IgD-negative memory B cell (primary cell): ENCODE results near the gene ROR2. TPM values are rescaled to one million over a fixed set of nuclear protein-coding genes. Genes with fewer than 3 reads are reported as not detected.

ENCODE experiments used
- H3K27ac Mint-ChIP-seq, 3 donors: one replicate each; pipeline ENCODE4 v1.8.0; 2020 to 2022; ENCODE audit warnings: mild to moderate bottlenecking in 3 of 3, mixed read lengths in 3 of 3, moderate library complexity in 1 of 3
- H3K27me3 Mint-ChIP-seq: one replicate; pipeline ENCODE4 v1.8.0; 2021; ENCODE audit warnings: mixed read lengths
- H3K36me3 Mint-ChIP-seq: one replicate; pipeline ENCODE4 v1.8.0; 2020; ENCODE audit warnings: mild to moderate bottlenecking, mixed read lengths
- H3K4me1 Mint-ChIP-seq, 3 donors: one replicate each; pipeline ENCODE4 v1.8.0; 2020 to 2022; ENCODE audit warnings: mixed read lengths in 3 of 3, mild to moderate bottlenecking in 1 of 3
- H3K4me3 Mint-ChIP-seq, 4 donors: one replicate each; pipeline ENCODE4 v1.8.0; 2020 to 2022; ENCODE audit warnings: mild to moderate bottlenecking in 4 of 4, mixed read lengths in 4 of 4, moderate library complexity in 3 of 4
- H3K9me3 Mint-ChIP-seq, 3 donors: one replicate each; pipeline ENCODE4 v1.8.0; 2020 to 2021; ENCODE audit warnings: mixed read lengths in 3 of 3, mild to moderate bottlenecking in 1 of 3
- polyA plus RNA-seq: library from polyadenylated mRNA; unstranded; fragments of 300-500 nt; fragmentation: Illumina TruSeq; gene quantifications from one replicate; pipeline ENCODE4 v1.2.3, GENCODE V29; 2021

Gene ROR2
- polyA plus RNA-seq, 1 donor from 2014 or later = not detected

- Mint-ChIP-seq H3K27me3 (peaks cover 5% of the 10 kb centered on the region), H3K4me3 (no peak overlapping the region), H3K36me3 (peaks cover 3% of the 10 kb centered on the region), H3K27ac (no peak overlapping the region), H3K4me1 (no peaks in the 10 kb centered on the region), H3K9me3 (peaks cover 0 to 7% (median 3%) of the 10 kb centered on the region in 3 donors)
Measured at GRCh38 chr9:91960367-91960766, 10.3 kb upstream of the ROR2 start.

GRCh38 chr9:91958174-91958573 lies 8.1 kb upstream of the ROR2 start:
- H3K27ac Mint-ChIP-seq = no peak overlapping the region
- H3K4me1 Mint-ChIP-seq = no peaks in the 10 kb centered on the region

GRCh38 chr9:91954841-91955471 lies 4.9 kb upstream of the ROR2 start:
- Mint-ChIP-seq H3K4me1 (peaks cover 0 to 6% (median 4%) of the 10 kb centered on the region in 3 donors), H3K36me3 (no peaks in the 10 kb centered on the region), H3K9me3 (peaks cover under 1 to 3% (median 2%) of the 10 kb centered on the region in 3 donors), H3K27ac (no peak overlapping the region), H3K27me3 (peaks cover 34% of the 10 kb centered on the region), H3K4me3 (no peak overlapping the region)

More at GRCh38 chr9:91958174-91958573, 8.1 kb upstream of the ROR2 start:
- peaks cover 2 to 7% (median 3%) of the 10 kb centered on the region in 3 donors for H3K9me3 Mint-ChIP-seq
- H3K36me3 Mint-ChIP-seq = peaks cover under 1% of the 10 kb centered on the region
- peaks cover 14% of the 10 kb centered on the region for H3K27me3 Mint-ChIP-seq
- H3K4me3 Mint-ChIP-seq = no peak overlapping the region

GRCh38 chr9:91953718-91954117 lies 3.7 kb upstream of the ROR2 start:
- no peak overlapping the region for H3K4me3 Mint-ChIP-seq
- peaks cover 0 to 3% (median 2%) of the 10 kb centered on the region in 3 donors for H3K9me3 Mint-ChIP-seq
- H3K4me1 Mint-ChIP-seq = peaks cover 0 to 6% (median 4%) of the 10 kb centered on the region in 3 donors
- H3K27ac Mint-ChIP-seq = no peak overlapping the region
- H3K36me3 Mint-ChIP-seq = no peaks in the 10 kb centered on the region
- peaks cover 34% of the 10 kb centered on the region for H3K27me3 Mint-ChIP-seq

GRCh38 chr9:91951944-91952520 lies 2.0 kb upstream of the ROR2 start:
- no peak overlapping the region for H3K27ac Mint-ChIP-seq
- H3K4me3 Mint-ChIP-seq = peak overlapping the region in 1 of 4 donors; percentile 17
- H3K9me3 Mint-ChIP-seq = peaks cover 0 to 3% (median 2%) of the 10 kb centered on the region in 3 donors
- peaks cover 42% of the 10 kb centered on the region for H3K27me3 Mint-ChIP-seq
- H3K36me3 Mint-ChIP-seq = no peaks in the 10 kb centered on the region
- peaks cover 2 to 6% (median 4%) of the 10 kb centered on the region in 3 donors for H3K4me1 Mint-ChIP-seq

- no peaks in the 10 kb centered on the region for H3K36me3 Mint-ChIP-seq
- H3K4me3 Mint-ChIP-seq = peak overlapping the region in 2 of 4 donors; percentile 45 to 63
- no peak overlapping the region for H3K27ac Mint-ChIP-seq
Measured at GRCh38 chr9:91949392-91949945, 559 bp downstream of the ROR2 start.

GRCh38 chr9:91948597-91949391 lies 1.2 kb downstream of the ROR2 start:
- H3K9me3 Mint-ChIP-seq = peaks cover 0 to 3% (median 0%) of the 10 kb centered on the region in 3 donors
- H3K36me3 Mint-ChIP-seq = no peaks in the 10 kb centered on the region
- H3K27me3 Mint-ChIP-seq = peaks cover 40% of the 10 kb centered on the region
- H3K27ac Mint-ChIP-seq = no peak overlapping the region
- H3K4me1 Mint-ChIP-seq = peaks cover 2 to 6% (median 4%) of the 10 kb centered on the region in 3 donors
- H3K4me3 Mint-ChIP-seq = peak overlapping the region in 1 of 4 donors; percentile 89

More at GRCh38 chr9:91949392-91949945, 559 bp downstream of the ROR2 start:
- peaks cover 2 to 6% (median 4%) of the 10 kb centered on the region in 3 donors for H3K4me1 Mint-ChIP-seq
- H3K9me3 Mint-ChIP-seq = peaks cover 0 to 3% (median 2%) of the 10 kb centered on the region in 3 donors
- peaks cover 42% of the 10 kb centered on the region for H3K27me3 Mint-ChIP-seq

GRCh38 chr9:91948101-91948596 lies 1.9 kb downstream of the ROR2 start:
- peaks cover 2 to 6% (median 4%) of the 10 kb centered on the region in 3 donors for H3K4me1 Mint-ChIP-seq
- H3K9me3 Mint-ChIP-seq = peaks cover 0 to 3% (median 0%) of the 10 kb centered on the region in 3 donors
- no peak overlapping the region for H3K27ac Mint-ChIP-seq
- no peaks in the 10 kb centered on the region for H3K36me3 Mint-ChIP-seq
- peak overlapping the region in 1 of 4 donors; percentile 89 for H3K4me3 Mint-ChIP-seq
- peaks cover 40% of the 10 kb centered on the region for H3K27me3 Mint-ChIP-seq

- Mint-ChIP-seq H3K9me3 (peaks cover 0 to 2% (median 0%) of the 10 kb centered on the region in 3 donors), H3K27ac (no peak overlapping the region), H3K36me3 (no peaks in the 10 kb centered on the region), H3K4me3 (no peak overlapping the region), H3K4me1 (peaks cover 2 to 6% (median 4%) of the 10 kb centered on the region in 3 donors), H3K27me3 (peaks cover 39% of the 10 kb centered on the region)
Measured at GRCh38 chr9:91946653-91947488, 3.2 kb downstream of the ROR2 start.

- no peaks in the 10 kb centered on the region for H3K36me3 Mint-ChIP-seq
- H3K4me3 Mint-ChIP-seq = no peak overlapping the region
- no peak overlapping the region for H3K27ac Mint-ChIP-seq
- peaks cover 38% of the 10 kb centered on the region for H3K27me3 Mint-ChIP-seq
- H3K4me1 Mint-ChIP-seq = peaks cover 2 to 6% (median 4%) of the 10 kb centered on the region in 3 donors
- H3K9me3 Mint-ChIP-seq = peaks cover 0 to 5% (median 0%) of the 10 kb centered on the region in 3 donors
Measured at GRCh38 chr9:91946196-91946595, 3.8 kb downstream of the ROR2 start.

- H3K36me3 Mint-ChIP-seq = no peaks in the 10 kb centered on the region
- peaks cover under 1 to 2% (median 1%) of the 10 kb centered on the region in 3 donors for H3K4me1 Mint-ChIP-seq
- no peak overlapping the region for H3K27ac Mint-ChIP-seq
- no peak overlapping the region for H3K4me3 Mint-ChIP-seq
- peaks cover 0 to 5% (median 0%) of the 10 kb centered on the region in 3 donors for H3K9me3 Mint-ChIP-seq
- H3K27me3 Mint-ChIP-seq = peaks cover 32% of the 10 kb centered on the region
Measured at GRCh38 chr9:91945277-91946085, 4.5 kb downstream of the ROR2 start.

- no peak overlapping the region for H3K4me3 Mint-ChIP-seq
- H3K4me1 Mint-ChIP-seq = peaks cover 0 to 2% (median 0%) of the 10 kb centered on the region in 3 donors
- H3K27me3 Mint-ChIP-seq = peaks cover 30% of the 10 kb centered on the region
- H3K9me3 Mint-ChIP-seq = peaks cover 0 to 5% (median 0%) of the 10 kb centered on the region in 3 donors
- H3K36me3 Mint-ChIP-seq = no peaks in the 10 kb centered on the region
- no peak overlapping the region for H3K27ac Mint-ChIP-seq
Measured at GRCh38 chr9:91944711-91945110, 5.3 kb downstream of the ROR2 start.
